GM12801 (cell line): ENCODE measurements around the gene ARF4.

ENCODE experiments used
- TF ChIP-seq, protein P1 (sequence below): IDR thresholded peaks from one replicate; pipeline ENCODE4 v1.5.1; 2011; ENCODE audit warnings: control low read depth; ENCODE audit not compliant: insufficient read length; ENCODE audit errors: extremely low read depth

The ARF4 gene

GRCh38 chr3:57556459-57557084, 40.6 kb downstream of the ARF4 start:
- TF ChIP-seq, protein P1, sequence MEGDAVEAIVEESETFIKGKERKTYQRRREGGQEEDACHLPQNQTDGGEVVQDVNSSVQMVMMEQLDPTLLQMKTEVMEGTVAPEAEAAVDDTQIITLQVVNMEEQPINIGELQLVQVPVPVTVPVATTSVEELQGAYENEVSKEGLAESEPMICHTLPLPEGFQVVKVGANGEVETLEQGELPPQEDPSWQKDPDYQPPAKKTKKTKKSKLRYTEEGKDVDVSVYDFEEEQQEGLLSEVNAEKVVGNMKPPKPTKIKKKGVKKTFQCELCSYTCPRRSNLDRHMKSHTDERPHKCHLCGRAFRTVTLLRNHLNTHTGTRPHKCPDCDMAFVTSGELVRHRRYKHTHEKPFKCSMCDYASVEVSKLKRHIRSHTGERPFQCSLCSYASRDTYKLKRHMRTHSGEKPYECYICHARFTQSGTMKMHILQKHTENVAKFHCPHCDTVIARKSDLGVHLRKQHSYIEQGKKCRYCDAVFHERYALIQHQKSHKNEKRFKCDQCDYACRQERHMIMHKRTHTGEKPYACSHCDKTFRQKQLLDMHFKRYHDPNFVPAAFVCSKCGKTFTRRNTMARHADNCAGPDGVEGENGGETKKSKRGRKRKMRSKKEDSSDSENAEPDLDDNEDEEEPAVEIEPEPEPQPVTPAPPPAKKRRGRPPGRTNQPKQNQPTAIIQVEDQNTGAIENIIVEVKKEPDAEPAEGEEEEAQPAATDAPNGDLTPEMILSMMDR, result no peak

GRCh38 chr3:57555738-57556458, 41.2 kb downstream of the ARF4 start, which contains the start of gene PDE12:
PDE12 (plus strand) TSS chr3:57556274; CDS start chr3:57556380, 106 bp downstream.
- TF ChIP-seq, protein P1, result no peak

- TF ChIP-seq, protein P1, result no peak
These were observed 41.8 kb downstream of the ARF4 start for GRCh38 chr3:57555306-57555705.

DNA sequence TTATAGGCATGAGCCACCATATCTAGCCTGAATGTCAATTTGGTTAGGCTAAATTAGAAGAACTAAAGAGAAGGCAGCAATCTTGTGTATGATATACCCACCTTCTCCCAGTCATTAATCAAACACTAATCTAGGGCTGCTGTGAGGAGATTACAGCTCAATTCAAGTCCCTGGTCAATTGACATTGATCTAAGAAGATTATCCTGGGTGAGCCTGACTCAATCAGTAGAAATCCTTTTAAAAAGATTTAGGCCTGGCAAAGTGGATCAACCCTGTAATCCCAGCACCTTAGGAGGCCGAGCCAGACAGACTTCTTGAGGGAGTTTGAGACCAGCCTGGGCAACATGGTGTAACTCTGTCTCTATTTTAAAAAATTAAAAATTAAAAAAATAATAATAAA, 50.5 kb downstream of the ARF4 start:
- TF ChIP-seq, protein P1, result no peak

GRCh38 chr3:57545636-57546268, 51.4 kb downstream of the ARF4 start:
- TF ChIP-seq, protein P1, result no peak

DNA sequence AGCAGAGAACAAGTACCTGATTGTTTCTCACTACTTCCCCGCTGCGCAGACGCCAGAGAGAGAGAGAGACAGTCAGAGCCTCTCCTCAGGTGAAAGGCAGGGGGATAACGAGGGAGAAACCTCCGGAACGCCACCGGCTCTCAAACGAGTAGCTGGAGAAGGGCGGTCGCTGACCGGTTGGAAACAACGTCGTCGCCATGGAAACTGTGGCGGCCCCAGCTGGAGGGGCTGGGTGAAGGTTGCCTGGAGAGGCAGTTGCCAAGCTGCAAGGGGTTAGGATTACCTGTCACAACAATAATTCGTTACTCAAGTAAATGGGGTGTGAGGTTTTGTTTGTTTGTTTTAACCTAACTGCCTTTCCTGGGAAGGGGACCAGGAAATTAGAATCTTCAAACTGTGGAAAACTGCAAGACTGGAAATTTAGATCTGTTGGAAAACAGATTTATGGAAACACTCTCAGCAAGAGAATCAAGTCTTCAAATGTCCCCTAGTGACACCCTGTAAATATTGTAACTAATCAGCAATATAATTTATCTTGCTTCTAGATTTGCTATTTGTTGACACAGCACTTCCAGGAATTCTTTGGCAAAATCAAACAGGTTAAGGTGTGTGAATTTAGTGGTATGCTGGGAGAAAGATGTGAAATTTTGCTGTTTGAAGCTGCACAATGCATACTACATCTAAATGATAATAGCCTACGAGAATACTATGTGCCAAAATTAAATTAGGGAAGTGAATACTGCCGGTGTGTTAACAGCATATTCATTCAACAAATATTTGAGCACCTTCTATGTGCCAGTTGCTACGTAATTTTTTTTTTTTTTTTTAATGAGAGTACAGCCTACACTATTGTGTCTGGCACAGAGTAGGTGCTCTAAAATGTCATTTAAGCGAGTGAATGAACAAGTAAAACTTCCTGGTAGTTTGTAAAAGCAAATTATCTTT, 52.7 kb downstream of the ARF4 start, which contains the start of gene DNAH12:
Gene DNAH12, minus strand, starts transcription at position 164 of the 945 bp plus-strand sequence. CDS start 1,474 bp downstream, outside the sequence.
- TF ChIP-seq, protein P1, result no peak
